ENCODE measurements around the gene CNGB1. TPM values are rescaled to one million over a fixed set of nuclear protein-coding genes. Genes with fewer than 3 reads are reported as not detected.
A peak's percentile ranks its signal among the peaks of the same experiment; 100 is the strongest.

The CNGB1 gene
- polyA plus RNA-seq, 2 of the 4 experiments (the other 2 are of a cell fraction), result 0.23 to 0.39 TPM

DNA sequence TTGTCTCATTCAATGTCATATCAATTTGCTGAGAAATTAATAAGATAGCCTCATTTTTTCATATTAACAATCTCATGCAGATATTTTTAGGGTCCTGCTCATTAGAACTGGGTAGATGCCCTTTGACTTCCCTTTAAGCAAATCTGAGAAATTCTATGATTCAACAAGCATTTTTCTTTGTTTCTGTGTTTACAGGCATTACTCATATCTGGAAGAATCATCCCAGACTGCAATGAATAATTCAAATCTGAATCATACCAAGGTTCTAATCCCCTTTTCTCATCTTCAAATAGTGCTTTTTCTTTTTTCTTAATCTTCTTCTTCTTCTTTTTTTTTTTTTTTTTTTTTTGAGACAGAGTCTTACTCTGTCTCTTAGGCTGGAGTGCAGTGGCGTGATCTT lies 99.5 kb downstream of the CNGB1 start:
- ChIA-PET POLR2A (interaction anchor here (1.3 kb wide), 1 partner anchor 258 kb away, joined by 4 read pairs; no protein-coding TSS in a partner anchor), CTCF (interaction anchor here (0.7 to 1.5 kb wide), 6 partner anchors 12 to 113 kb away, joined by 3 to 5 read pairs (median 3); partner anchors contain the start of gene KIFC3)
- WGBS (ENCODE audit: missing lambda C conversion rate), result 10% methylated on average over 1 of the region's 1 CpG
- peak overlapping the region; percentile 87 to 95 for H3K27ac ChIP-seq
- DNase-seq (ENCODE audit: low read depth in 1 of 2, low spot score in 1 of 2), result peak; percentile 52 to 83
- TF ChIP-seq HEYL (CRISPR knock-in tag; IDR thresholded peaks at IDR 0.05), result no peak
- TF ChIP-seq, protein P1, sequence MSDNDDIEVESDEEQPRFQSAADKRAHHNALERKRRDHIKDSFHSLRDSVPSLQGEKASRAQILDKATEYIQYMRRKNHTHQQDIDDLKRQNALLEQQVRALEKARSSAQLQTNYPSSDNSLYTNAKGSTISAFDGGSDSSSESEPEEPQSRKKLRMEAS (IDR thresholded peaks at IDR 0.05), result peak; percentile 17; the same call in 1 of the 2 replicates
- TF ChIP-seq JUNB (IDR thresholded peaks at IDR 0.05), result peak; percentile 98
- no peak for TF ChIP-seq RARB (CRISPR knock-in tag; IDR thresholded peaks at IDR 0.05)
- TF ChIP-seq JUN (IDR thresholded peaks at IDR 0.05), result peak; percentile 35 to 91; a peak in 3 of 5 replicates
- peak; percentile 97 for TF ChIP-seq FOSL2 (IDR thresholded peaks at IDR 0.05)
- peak; percentile 98 for TF ChIP-seq FOSL2 (CRISPR knock-in tag; IDR thresholded peaks at IDR 0.05)
- peak in 1 of 2 experiments; percentile 69; a peak in 2 of 4 replicates for TF ChIP-seq CEBPB (IDR thresholded peaks at IDR 0.05)
- TF ChIP-seq, protein P2, sequence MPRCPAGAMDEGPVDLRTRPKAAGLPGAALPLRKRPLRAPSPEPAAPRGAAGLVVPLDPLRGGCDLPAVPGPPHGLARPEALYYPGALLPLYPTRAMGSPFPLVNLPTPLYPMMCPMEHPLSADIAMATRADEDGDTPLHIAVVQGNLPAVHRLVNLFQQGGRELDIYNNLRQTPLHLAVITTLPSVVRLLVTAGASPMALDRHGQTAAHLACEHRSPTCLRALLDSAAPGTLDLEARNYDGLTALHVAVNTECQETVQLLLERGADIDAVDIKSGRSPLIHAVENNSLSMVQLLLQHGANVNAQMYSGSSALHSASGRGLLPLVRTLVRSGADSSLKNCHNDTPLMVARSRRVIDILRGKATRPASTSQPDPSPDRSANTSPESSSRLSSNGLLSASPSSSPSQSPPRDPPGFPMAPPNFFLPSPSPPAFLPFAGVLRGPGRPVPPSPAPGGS (IDR thresholded peaks at IDR 0.05), result 0 out of 3 replicates have a peak, but pooled peaks have one; percentile 48
- TF ChIP-seq GATA3 (IDR thresholded peaks at IDR 0.05; ENCODE audit: borderline replicate concordance), result peak; percentile 90; the same call in 1 of the 2 replicates
- peak in 1 of 2 experiments; percentile 17; a peak in 1 of 5 replicates for TF ChIP-seq RAD21 (conservative IDR thresholded peaks at IDR 0.05 in 1 of 2, IDR thresholded peaks at IDR 0.05 in 1 of 2)
- no peak for TF ChIP-seq KDM5A (IDR thresholded peaks at IDR 0.05)
- peak; percentile 76 to 83 for TF ChIP-seq EP300 (IDR thresholded peaks at IDR 0.05)
- TF ChIP-seq, protein P3, sequence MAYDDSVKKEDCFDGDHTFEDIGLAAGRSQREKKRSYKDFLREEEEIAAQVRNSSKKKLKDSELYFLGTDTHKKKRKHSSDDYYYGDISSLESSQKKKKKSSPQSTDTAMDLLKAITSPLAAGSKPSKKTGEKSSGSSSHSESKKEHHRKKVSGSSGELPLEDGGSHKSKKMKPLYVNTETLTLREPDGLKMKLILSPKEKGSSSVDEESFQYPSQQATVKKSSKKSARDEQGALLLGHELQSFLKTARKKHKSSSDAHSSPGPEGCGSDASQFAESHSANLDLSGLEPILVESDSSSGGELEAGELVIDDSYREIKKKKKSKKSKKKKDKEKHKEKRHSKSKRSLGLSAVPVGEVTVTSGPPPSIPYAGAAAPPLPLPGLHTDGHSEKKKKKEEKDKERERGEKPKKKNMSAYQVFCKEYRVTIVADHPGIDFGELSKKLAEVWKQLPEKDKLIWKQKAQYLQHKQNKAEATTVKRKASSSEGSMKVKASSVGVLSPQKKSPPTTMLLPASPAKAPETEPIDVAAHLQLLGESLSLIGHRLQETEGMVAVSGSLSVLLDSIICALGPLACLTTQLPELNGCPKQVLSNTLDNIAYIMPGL (CRISPR knock-in tag; IDR thresholded peaks at IDR 0.05; ENCODE audit: borderline replicate concordance), result no peak
- no peak overlapping the region for H3K4me3 ChIP-seq
- peak; percentile 87 to 93 for ATAC-seq
- no peaks in the 10 kb centered on the region for H3K9me3 ChIP-seq
- peaks cover 47% of the 10 kb centered on the region for H3K4me1 ChIP-seq
- peak overlapping the region; percentile 62 for H3K4me2 ChIP-seq
- peak; percentile 96 for FAIRE-seq

DNA sequence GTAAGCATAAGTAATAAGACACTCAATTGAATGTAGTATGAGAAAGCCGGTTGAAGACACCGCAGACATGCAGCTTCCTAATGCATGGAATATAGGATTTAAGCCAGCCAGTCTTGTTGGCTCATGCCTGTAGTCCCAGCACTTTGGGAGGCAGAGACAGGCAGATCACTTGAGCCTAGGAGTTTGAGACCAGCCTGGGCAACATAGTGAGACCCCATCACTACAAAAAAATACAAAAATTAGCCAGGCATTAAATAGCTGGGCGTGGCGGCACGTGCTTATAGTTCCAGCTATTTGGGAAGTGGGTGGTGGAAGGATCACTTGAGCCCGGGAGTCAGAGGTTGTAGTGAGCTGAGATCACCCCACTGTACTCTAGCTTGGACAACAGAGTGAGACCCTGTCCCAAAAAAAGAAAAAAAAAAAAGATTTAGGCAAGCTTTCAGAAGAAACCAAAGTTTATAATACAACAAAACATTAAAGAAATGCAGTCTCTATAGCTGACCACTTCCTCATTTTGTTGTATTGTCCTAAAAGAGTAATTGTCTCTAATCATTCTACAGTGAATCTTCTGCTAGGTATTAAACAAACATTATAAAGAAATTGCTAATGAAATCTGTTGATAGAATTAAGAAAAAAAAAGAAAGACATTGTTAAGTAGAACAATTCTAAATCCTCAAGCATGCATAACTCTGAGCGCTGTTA lies 100.0 kb downstream of the CNGB1 start:
- DNase-seq (ENCODE audit: low read depth in 1 of 2, low spot score in 1 of 2) (no peak), ATAC-seq (peak; percentile 30 to 52; a peak in 4 of 6 replicates), FAIRE-seq (no peak)
- POLR2A ChIA-PET, result interaction anchor here (1.3 kb wide), 1 partner anchor 259 kb away, joined by 4 read pairs; no protein-coding TSS in a partner anchor
- Histone ChIP-seq H3K4me2 (peak overlapping the region; percentile 62), H3K4me1 (peaks cover 50% of the 10 kb centered on the region), H3K4me3 (no peak overlapping the region), H3K9me3 (no peaks in the 10 kb centered on the region), H3K27ac (peak overlapping the region; percentile 87 to 95)
- 42% methylated on average over 7 of the region's 7 CpGs for WGBS (ENCODE audit: missing lambda C conversion rate)
- CTCF ChIA-PET, result interaction anchor here (0.6 to 1.5 kb wide), 5 partner anchors 12 to 113 kb away, joined by 3 to 5 read pairs (median 3); partner anchors contain the start of gene KIFC3
- TF ChIP-seq HOXA7 (CRISPR knock-in tag; IDR thresholded peaks at IDR 0.05) (no peak), ZFP36 (IDR thresholded peaks at IDR 0.05; ENCODE audit: borderline replicate concordance, partially characterized antibody) (no peak), TFCP2L1 (CRISPR knock-in tag; IDR thresholded peaks at IDR 0.05) (no peak), EHMT2 (IDR thresholded peaks at IDR 0.05; ENCODE audit: low read depth) (no peak)
- TF ChIP-seq, protein P4, sequence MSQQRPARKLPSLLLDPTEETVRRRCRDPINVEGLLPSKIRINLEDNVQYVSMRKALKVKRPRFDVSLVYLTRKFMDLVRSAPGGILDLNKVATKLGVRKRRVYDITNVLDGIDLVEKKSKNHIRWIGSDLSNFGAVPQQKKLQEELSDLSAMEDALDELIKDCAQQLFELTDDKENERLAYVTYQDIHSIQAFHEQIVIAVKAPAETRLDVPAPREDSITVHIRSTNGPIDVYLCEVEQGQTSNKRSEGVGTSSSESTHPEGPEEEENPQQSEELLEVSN (IDR thresholded peaks at IDR 0.05; ENCODE audit: borderline replicate concordance, low read depth), result 0 out of 2 replicates have a peak, but pooled peaks have one; percentile 28
- TF ChIP-seq, protein P1 (IDR thresholded peaks at IDR 0.05), result 0 out of 2 replicates have a peak, but pooled peaks have one; percentile 45
